Uterus (tissue), 4 donors: ENCODE data around the gene P2RX2. TPM values are rescaled to one million over a fixed set of nuclear protein-coding genes. Genes with fewer than 3 reads are reported as not detected.

Experiments
- DNase-seq, 2 donors: peaks; one replicate each; pipeline ENCODE4 v3.0.0-alpha.2; 2019 to 2020
- H3K27ac ChIP-seq, 2 donors: fragments of 200-600 bp; sonication (generic); 1 replicate in 1 of 2; 2 replicates in 1 of 2; pipeline ENCODE4 v1.5.1; 2016 to 2018
- H3K27me3 ChIP-seq, 2 donors: fragments of 200-600 bp; sonication (generic); one replicate each; pipeline ENCODE4 v1.5.1; 2018 to 2019; ENCODE audit warnings: control low read depth in 1 of 2
- H3K36me3 ChIP-seq, 2 donors: fragments of 200-600 bp; sonication (generic); one replicate each; pipeline ENCODE4 v1.5.1; 2019; ENCODE audit warnings: control low read depth in 1 of 2
- H3K4me1 ChIP-seq, 2 donors: fragments of 200-600 bp; sonication (generic); one replicate each; pipeline ENCODE4 v1.5.1; 2018 to 2019; ENCODE audit warnings: control low read depth in 1 of 2
- H3K4me3 ChIP-seq, 2 donors: fragments of 200-600 bp; sonication (generic); 1 replicate in 1 of 2; 2 replicates in 1 of 2; pipeline ENCODE4 v1.5.1; 2018 to 2019; ENCODE audit warnings: mild to moderate bottlenecking in 1 of 2
- H3K9me3 ChIP-seq, 2 donors: fragments of 200-600 bp; sonication (generic); one replicate each; pipeline ENCODE4 v1.5.1; 2019; ENCODE audit warnings: control low read depth in 1 of 2
- POLR2A ChIP-seq, 2 donors: fragments of 450-650 bp; IDR thresholded peaks; one replicate each; pipeline ENCODE4 v1.6.1; 2016; ENCODE audit warnings: antibody characterized with exemption in 2 of 2, mild to moderate bottlenecking in 1 of 2, moderate library complexity in 1 of 2
- intact Hi-C: fragments of 100-400 bp; cut with DNase I; formaldehyde crosslinking; loops from one replicate; pipeline ENCODE4 v1.15.1; 2023; ENCODE audit warnings: low total_unique reads
- total RNA-seq, 4 donors: library from RNA; depleted of rRNA in 3 of 4; stranded (reverse); fragments of >200 nt in 3 of 4; gene quantifications; one replicate each; pipeline versions ENCODE4 v1.1.0 to v1.2.4, GENCODE V29; 2014 to 2023
- TF ChIP-seq, protein P1 (sequence below), 4 experiments: fragments of 200-600 bp in 2 of 4; fragments of 450-650 bp in 2 of 4; sonication (generic) in 2 of 4; IDR thresholded peaks; one replicate each; pipeline ENCODE4 v1.5.1; 2016 to 2019; ENCODE audit warnings: antibody characterized with exemption in 4 of 4, mild to moderate bottlenecking in 2 of 4, moderate library complexity in 1 of 4
- donor health status: DM: yes; HTN: yes; CAD: no.

P2RX2 gene
- total RNA-seq, 4 donors from 2014 or later = not detected

DNA sequence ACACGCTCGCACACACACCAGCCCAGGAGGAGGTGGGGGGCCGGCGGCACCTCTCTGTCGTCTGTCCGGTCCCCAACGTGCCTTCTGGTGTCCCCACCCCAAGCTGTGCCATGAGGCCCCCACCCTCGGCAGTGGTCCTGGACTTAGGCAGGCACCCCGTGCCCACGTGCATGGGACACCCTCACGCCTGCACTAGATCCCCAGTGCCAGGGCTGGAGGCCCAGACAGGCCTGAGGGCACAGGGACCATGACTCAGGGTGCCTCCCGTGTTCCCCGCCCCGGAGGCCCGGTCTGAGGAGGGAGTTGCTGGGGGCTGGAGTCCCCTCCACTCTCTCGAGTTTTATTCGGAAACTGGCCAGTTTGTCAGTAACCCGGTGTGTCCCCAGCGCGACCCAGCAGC, 47.0 kb upstream of the P2RX2 start:
- Histone ChIP-seq H3K27me3 (no peaks in the 10 kb centered on the region), H3K4me3 (no peak overlapping the region), H3K4me1 (no peaks in the 10 kb centered on the region), H3K27ac (no peak overlapping the region), H3K36me3 (no peaks in the 10 kb centered on the region), H3K9me3 (no peaks in the 10 kb centered on the region)
- TF ChIP-seq, protein P1, sequence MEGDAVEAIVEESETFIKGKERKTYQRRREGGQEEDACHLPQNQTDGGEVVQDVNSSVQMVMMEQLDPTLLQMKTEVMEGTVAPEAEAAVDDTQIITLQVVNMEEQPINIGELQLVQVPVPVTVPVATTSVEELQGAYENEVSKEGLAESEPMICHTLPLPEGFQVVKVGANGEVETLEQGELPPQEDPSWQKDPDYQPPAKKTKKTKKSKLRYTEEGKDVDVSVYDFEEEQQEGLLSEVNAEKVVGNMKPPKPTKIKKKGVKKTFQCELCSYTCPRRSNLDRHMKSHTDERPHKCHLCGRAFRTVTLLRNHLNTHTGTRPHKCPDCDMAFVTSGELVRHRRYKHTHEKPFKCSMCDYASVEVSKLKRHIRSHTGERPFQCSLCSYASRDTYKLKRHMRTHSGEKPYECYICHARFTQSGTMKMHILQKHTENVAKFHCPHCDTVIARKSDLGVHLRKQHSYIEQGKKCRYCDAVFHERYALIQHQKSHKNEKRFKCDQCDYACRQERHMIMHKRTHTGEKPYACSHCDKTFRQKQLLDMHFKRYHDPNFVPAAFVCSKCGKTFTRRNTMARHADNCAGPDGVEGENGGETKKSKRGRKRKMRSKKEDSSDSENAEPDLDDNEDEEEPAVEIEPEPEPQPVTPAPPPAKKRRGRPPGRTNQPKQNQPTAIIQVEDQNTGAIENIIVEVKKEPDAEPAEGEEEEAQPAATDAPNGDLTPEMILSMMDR (IDR thresholded peaks at IDR 0.05) = no peak
- no peak for TF ChIP-seq POLR2A (IDR thresholded peaks at IDR 0.05)
- DNase-seq = no peak
- intact Hi-C loops = no loop called here

DNA sequence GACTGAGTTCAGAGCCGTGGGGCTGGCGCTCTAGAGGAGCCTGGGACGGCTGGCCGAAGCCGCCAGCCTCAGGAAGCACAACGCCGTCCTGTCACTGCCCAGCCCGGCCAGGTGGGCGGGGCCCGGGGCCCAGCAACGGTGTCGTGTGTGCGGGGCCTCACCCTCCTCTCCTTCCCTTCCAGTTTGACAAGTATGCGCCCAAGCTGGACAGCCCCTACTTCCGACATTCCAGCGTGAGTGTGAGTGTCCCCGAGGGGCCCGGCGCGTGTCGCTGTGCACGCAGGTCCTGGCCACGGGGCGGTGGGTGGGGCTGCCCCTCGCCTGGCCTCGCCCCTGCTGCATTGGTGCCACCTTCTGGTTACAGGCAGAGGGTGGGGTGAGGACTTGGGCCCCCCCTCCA, 46.5 kb upstream of the P2RX2 start:
- TF ChIP-seq POLR2A (IDR thresholded peaks at IDR 0.05) = no peak
- TF ChIP-seq, protein P1 (IDR thresholded peaks at IDR 0.05) = no peak
- DNase-seq = no peak
- Histone ChIP-seq H3K27ac (no peak overlapping the region), H3K9me3 (no peaks in the 10 kb centered on the region), H3K27me3 (no peaks in the 10 kb centered on the region), H3K36me3 (no peaks in the 10 kb centered on the region), H3K4me1 (no peaks in the 10 kb centered on the region), H3K4me3 (no peak overlapping the region)
- intact Hi-C loops = no loop called here

- Histone ChIP-seq H3K4me1 (no peaks in the 10 kb centered on the region), H3K27me3 (no peaks in the 10 kb centered on the region), H3K9me3 (no peaks in the 10 kb centered on the region), H3K27ac (no peak overlapping the region), H3K4me3 (no peak overlapping the region), H3K36me3 (no peaks in the 10 kb centered on the region)
- DNase-seq = no peak
- intact Hi-C loops = no loop called here
- TF ChIP-seq, protein P1 (IDR thresholded peaks at IDR 0.05) = no peak
- TF ChIP-seq POLR2A (IDR thresholded peaks at IDR 0.05) = no peak
Measured at GRCh38 chr12:132572801-132573760, 45.5 kb upstream of the P2RX2 start.

GRCh38 chr12:132574271-132574996, 44.1 kb upstream of the P2RX2 start:
- Histone ChIP-seq H3K27ac (no peak overlapping the region), H3K9me3 (no peaks in the 10 kb centered on the region), H3K4me3 (no peak overlapping the region), H3K27me3 (no peaks in the 10 kb centered on the region), H3K4me1 (no peaks in the 10 kb centered on the region), H3K36me3 (no peaks in the 10 kb centered on the region)
- TF ChIP-seq, protein P1 (IDR thresholded peaks at IDR 0.05) = no peak
- TF ChIP-seq POLR2A (IDR thresholded peaks at IDR 0.05) = no peak
- DNase-seq = no peak
- intact Hi-C loops = no loop called here

DNA sequence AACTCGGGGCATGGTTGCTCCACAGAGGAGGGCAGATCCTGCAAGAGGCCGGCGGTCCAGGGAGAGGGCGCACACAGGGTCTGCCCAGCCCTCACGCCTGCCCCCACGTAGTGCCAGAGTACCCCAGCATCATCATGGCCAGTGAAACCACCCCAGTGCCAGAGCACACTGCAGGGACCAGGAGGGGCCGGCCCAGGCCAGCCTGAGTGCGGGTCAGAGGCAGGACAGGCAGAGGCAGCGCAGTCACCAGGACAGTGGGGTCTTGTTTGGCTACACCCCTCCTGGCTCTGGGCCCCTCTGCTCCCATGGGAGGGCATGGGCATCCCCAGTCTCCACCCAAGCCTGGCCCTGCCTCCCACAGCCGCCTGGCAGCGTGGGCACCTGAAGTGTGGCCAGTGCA, 42.9 kb upstream of the P2RX2 start:
- H3K4me1 ChIP-seq = no peaks in the 10 kb centered on the region
- H3K9me3 ChIP-seq = no peaks in the 10 kb centered on the region
- DNase-seq = no peak
- no peaks in the 10 kb centered on the region for H3K27me3 ChIP-seq
- TF ChIP-seq, protein P1 (IDR thresholded peaks at IDR 0.05) = no peak
- TF ChIP-seq POLR2A (IDR thresholded peaks at IDR 0.05) = no peak
- H3K36me3 ChIP-seq = no peaks in the 10 kb centered on the region
- intact Hi-C loops = no loop called here
- no peak overlapping the region for H3K4me3 ChIP-seq
- H3K27ac ChIP-seq = no peak overlapping the region
